BLaER1 treated with 17β-estradiol and CSF1 and Interleukin-3, amounts not matched to agents 10 nM and 100 nM (cell line): ENCODE results near the gene TRIM71.
"Not testable (repeated sequence)": the region's sequence is repeated elsewhere in the genome, so short reads cannot be mapped to it uniquely, and the experiment has no call there.

Source experiments
- H3K27ac ChIP-seq, 11 experiments: shearing (Covaris generic); formaldehyde crosslinking; 2 replicates each; pipeline ENCODE4 v1.8.1; 2022
- H3K27me3 ChIP-seq, 11 experiments: shearing (Covaris generic); formaldehyde crosslinking; 2 replicates each; pipeline ENCODE4 v1.8.1; 2022
- H3K36me3 ChIP-seq, 11 experiments: shearing (Covaris generic); formaldehyde crosslinking; 2 replicates each; pipeline ENCODE4 v1.8.1; 2022
- H3K4me1 ChIP-seq, 10 experiments: shearing (Covaris generic); formaldehyde crosslinking; 2 replicates each; pipeline ENCODE4 v1.8.1; 2022
- H3K4me2 ChIP-seq, 11 experiments: shearing (Covaris generic); formaldehyde crosslinking; 2 replicates each; pipeline ENCODE4 v1.8.1; 2022
- H3K4me3 ChIP-seq, 10 experiments: shearing (Covaris generic); formaldehyde crosslinking; 2 replicates each; pipeline ENCODE4 v1.8.1; 2022
- H3K9ac ChIP-seq, 11 experiments: shearing (Covaris generic); formaldehyde crosslinking; 2 replicates each; pipeline ENCODE4 v1.8.1; 2022
- H3K9me3 ChIP-seq, 11 experiments: shearing (Covaris generic); formaldehyde crosslinking; replicated peaks in 1 of 11; 2 replicates each; pipeline ENCODE4 v1.8.1; 2022
- H4K20me1 ChIP-seq, 11 experiments: shearing (Covaris generic); formaldehyde crosslinking; 2 replicates each; pipeline ENCODE4 v1.8.1; 2022
- Cebpa-rat ChIP-seq, 11 experiments: shearing (Covaris generic); IDR thresholded peaks; 2 replicates each; pipeline ENCODE4 v1.8.1; 2022

The TRIM71 gene

DNA sequence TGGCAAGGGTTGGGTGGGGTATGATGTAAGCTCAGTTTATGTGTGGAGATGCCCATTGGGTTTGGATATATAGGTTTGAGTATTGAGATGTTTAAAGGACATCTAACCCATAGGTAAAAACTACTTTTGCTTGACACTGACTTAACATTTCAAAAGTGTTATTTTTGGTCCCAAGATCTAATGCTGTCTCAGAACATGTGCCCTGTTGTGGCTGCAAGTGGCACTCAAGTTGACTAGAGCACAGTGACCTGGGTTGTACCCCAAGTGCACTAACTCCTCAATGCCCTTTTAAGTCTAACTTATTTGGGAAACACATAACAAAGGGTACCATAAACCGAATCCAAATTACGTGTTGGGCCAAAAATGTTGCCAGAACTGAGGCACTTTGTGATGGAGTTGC is 77.2 kb downstream of the TRIM71 start:
- Histone ChIP-seq H4K20me1 (no peaks in the 10 kb centered on the region), H3K4me2 (no peak overlapping the region), H3K27me3 (no peaks in the 10 kb centered on the region), H3K36me3 (peaks cover 8 to 17% (median 12%) of the 10 kb centered on the region in 11 experiments; a peak in 14 of 22 replicates), H3K9me3 (peaks cover 0 to 8% (median 0%) of the 10 kb centered on the region in 11 experiments; a peak in 1 of 22 replicates), H3K4me3 (no peak overlapping the region), H3K27ac (no peak overlapping the region), H3K4me1 (no peaks in the 10 kb centered on the region), H3K9ac (no peak overlapping the region)
- no peak for TF ChIP-seq Cebpa-rat (IDR thresholded peaks at IDR 0.05)

- Histone ChIP-seq H4K20me1 (no peaks in the 10 kb centered on the region), H3K9ac (no peak overlapping the region), H3K4me2 (no peak overlapping the region), H3K4me1 (no peaks in the 10 kb centered on the region), H3K9me3 (peaks cover 0 to 8% (median 0%) of the 10 kb centered on the region in 11 experiments; a peak in 1 of 22 replicates), H3K27me3 (no peaks in the 10 kb centered on the region), H3K36me3 (peaks cover 3 to 10% (median 8%) of the 10 kb centered on the region in 11 experiments; a peak in 13 of 22 replicates), H3K27ac (no peak overlapping the region), H3K4me3 (no peak overlapping the region)
- TF ChIP-seq Cebpa-rat (IDR thresholded peaks at IDR 0.05): no peak
These were observed 77.9 kb downstream of the TRIM71 start for GRCh38 chr3:32895701-32896100.

DNA sequence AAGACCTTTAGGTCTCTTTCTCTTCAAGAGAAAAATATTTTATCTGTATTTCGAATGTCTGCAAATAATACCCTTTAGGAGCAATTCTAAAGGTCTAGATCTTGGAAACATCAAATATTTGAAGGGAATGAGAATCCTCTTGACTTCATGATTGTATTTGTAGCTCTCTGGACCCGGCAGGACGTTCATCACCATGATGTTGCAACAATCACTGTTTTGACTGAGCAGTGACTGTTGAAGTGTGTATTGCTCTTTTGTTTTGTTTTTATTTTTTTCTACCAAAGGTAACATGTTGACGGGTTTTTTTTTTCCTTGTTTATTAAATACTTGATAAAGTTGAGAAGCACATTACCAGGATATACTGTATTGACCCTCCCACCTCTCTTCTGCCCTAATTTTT is 78.3 kb downstream of the TRIM71 start:
- Histone ChIP-seq H4K20me1 (no peaks in the 10 kb centered on the region), H3K4me1 (no peaks in the 10 kb centered on the region), H3K36me3 (peaks cover 0 to 5% (median 3%) of the 10 kb centered on the region in 11 experiments; a peak in 11 of 22 replicates), H3K4me3 (no peak overlapping the region), H3K27me3 (no peaks in the 10 kb centered on the region), H3K27ac (no peak overlapping the region), H3K9me3 (0 out of 22 replicates have a peak, but pooled peaks cover 0 to 4% (median 0%) of the 10 kb centered on the region in 11 experiments), H3K4me2 (no peak overlapping the region), H3K9ac (no peak overlapping the region)
- no peak for TF ChIP-seq Cebpa-rat (IDR thresholded peaks at IDR 0.05)

DNA sequence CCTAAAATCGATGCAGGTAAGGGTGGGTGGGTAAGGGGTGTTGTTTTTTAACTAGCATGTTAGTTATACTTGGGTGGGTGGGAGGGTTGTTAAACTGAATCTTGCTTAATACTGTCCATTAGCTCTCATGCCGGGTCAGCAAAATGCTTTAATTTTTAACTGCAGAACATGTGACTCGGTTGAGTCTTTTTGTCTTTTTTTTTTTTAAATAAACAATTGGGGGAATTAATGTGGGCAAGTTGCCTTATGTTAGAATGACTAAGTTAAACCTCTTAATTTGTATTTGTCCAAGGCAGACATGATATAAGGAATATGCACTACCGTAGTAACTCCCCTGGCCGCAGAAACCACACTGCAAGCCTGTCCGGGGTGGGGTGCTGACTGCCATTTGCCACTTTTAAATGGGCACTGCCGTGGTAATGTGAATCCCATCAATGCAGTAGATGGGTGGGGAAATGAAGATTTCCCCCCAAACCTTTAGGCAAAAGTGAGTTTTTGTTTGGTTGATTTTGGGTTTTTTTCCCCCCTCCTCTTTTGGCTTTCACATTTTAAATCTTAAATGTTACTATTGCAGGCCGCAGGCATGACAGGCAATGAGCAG is 79.3 kb downstream of the TRIM71 start:
- no peak overlapping the region for H3K4me2 ChIP-seq
- H3K4me1 ChIP-seq: no peaks in the 10 kb centered on the region
- no peak overlapping the region for H3K9ac ChIP-seq
- H4K20me1 ChIP-seq: no peaks in the 10 kb centered on the region
- H3K27ac ChIP-seq: no peak overlapping the region
- no peaks in the 10 kb centered on the region for H3K36me3 ChIP-seq
- H3K9me3 ChIP-seq: no peaks in the 10 kb centered on the region; a peak in 1 of 22 replicates
- H3K4me3 ChIP-seq: no peak overlapping the region
- no peak for TF ChIP-seq Cebpa-rat (IDR thresholded peaks at IDR 0.05)
- H3K27me3 ChIP-seq: no peaks in the 10 kb centered on the region

DNA sequence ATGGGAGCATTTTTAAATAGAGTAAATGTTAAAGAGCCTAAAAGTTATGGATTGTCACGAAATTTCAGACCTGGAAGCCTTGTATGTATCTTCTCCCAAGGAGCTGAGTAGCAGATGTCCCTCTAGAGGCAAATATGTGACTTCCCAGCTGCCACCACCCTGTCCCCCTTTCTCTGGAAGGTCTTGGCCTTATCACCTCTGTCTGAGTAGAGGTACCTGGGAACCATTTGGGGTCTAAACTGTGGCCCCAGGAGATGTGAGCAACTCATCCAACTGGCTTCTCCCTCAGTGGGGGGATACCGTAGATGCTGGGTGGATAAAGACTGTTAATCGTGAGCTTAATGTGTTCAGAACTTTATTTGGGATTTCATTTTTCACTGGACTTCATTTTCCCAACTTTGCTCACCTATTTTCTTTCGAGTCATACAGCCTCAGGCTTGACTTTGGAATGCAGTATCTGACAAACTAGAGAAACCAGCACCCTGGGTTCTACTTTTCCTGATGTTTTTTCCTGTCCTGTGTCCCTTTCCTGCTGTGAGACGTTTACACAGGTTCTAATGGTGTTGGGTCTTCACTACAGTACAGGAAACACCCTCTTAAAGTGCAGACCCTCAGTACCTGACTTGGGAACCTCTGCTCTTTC is 80.3 kb downstream of the TRIM71 start:
- Histone ChIP-seq H3K9ac (no peak overlapping the region), H3K36me3 (no peaks in the 10 kb centered on the region), H3K27me3 (no peaks in the 10 kb centered on the region), H3K4me1 (no peaks in the 10 kb centered on the region), H3K9me3 (peaks cover 4 to 10% (median 7%) of the 10 kb centered on the region in 11 experiments; a peak in 17 of 22 replicates), H4K20me1 (no peaks in the 10 kb centered on the region), H3K4me2 (no peak overlapping the region), H3K4me3 (no peak overlapping the region), H3K27ac (no peak overlapping the region)
- no peak for TF ChIP-seq Cebpa-rat (IDR thresholded peaks at IDR 0.05)

DNA sequence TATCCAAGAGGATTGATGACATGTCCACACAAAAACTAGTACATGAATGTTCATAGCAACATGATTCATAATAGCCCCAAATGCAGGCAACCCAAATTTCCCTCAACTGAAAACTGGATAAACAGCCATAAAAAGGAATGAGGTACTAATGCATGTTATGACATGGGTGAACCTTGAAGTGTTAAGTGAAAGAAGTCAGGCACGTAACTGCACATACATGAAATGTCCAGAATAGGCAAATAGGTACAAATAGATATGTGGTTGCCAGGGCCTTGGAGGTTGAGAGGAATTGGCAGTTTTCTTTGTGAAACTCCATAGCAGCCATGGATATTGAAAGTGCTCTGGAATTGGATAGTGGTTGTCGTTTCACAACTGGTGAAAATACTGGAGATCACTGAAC is 81.5 kb downstream of the TRIM71 start:
- H3K4me2 ChIP-seq: no peak overlapping the region

DNA sequence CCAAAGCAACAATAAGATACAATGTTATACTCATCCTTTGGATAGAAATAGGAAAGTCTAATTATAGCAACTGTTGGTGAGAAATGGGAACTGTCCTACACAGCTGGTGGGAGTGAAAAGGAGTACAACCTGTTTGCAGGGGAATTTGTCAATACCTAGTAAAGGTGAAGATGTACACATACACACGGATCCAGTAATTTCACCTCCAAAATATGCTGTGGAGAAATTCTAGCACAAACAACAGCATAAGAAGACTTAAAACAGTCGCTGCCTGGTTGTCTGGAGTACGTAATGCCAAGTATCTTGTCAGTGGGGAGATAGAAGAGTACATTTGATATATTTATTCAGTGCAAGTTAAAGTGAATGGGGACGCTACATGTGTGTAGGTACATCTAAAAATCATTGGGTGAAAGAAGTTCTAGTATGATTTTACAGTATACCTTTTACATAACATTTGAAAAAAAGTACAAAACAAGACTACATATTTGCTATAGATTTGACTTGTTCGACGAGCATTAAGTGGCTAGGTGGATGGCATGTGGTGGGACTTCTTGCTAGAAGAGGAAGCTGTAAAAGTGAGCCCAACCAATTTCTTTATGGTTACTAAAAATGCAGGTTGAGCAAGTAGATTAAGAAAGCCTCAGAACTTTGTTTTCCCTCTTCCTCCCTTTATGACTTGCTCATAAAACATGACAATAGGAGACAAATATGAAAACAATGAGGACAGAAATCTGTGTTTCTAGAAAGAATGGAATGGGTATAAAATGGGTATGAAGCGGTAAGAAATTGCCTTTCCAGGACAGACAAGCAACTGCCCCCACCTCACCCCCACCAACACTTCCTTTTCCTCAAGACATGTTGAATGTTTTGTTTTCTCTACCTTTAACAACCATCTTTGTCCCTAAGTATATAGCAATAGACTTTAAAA is 83.5 kb downstream of the TRIM71 start:
- no peak overlapping the region for H3K4me2 ChIP-seq
- H4K20me1 ChIP-seq: no peaks in the 10 kb centered on the region
- H3K9ac ChIP-seq: no peak overlapping the region
- H3K27me3 ChIP-seq: no peaks in the 10 kb centered on the region
- no peaks in the 10 kb centered on the region for H3K4me1 ChIP-seq
- peaks cover 5 to 17% (median 9%) of the 10 kb centered on the region in 11 experiments; a peak in 17 of 22 replicates for H3K9me3 ChIP-seq
- H3K36me3 ChIP-seq: no peaks in the 10 kb centered on the region
- no peak for TF ChIP-seq Cebpa-rat (IDR thresholded peaks at IDR 0.05)
- no peak overlapping the region for H3K27ac ChIP-seq
- no peak overlapping the region for H3K4me3 ChIP-seq

More for the DNA sequence above, 81.5 kb downstream of the TRIM71 start:
- no peak for TF ChIP-seq Cebpa-rat (IDR thresholded peaks at IDR 0.05)
- H3K27ac ChIP-seq: no peak overlapping the region
- no peaks in the 10 kb centered on the region for H3K4me1 ChIP-seq
- H3K36me3 ChIP-seq: no peaks in the 10 kb centered on the region
- peaks cover 5 to 16% (median 9%) of the 10 kb centered on the region in 11 experiments; a peak in 17 of 22 replicates for H3K9me3 ChIP-seq
- no peak overlapping the region for H3K9ac ChIP-seq
- H3K4me3 ChIP-seq: no peak overlapping the region
- H4K20me1 ChIP-seq: no peaks in the 10 kb centered on the region
- H3K27me3 ChIP-seq: no peaks in the 10 kb centered on the region

- H3K9me3 ChIP-seq: peaks cover 5 to 17% (median 9%) of the 10 kb centered on the region in 11 experiments; a peak in 17 of 22 replicates
- H3K4me2 ChIP-seq, H3K27ac ChIP-seq, H4K20me1 ChIP-seq, H3K36me3 ChIP-seq, H3K9ac ChIP-seq, H3K27me3 ChIP-seq, H3K4me3 ChIP-seq, H3K4me1 ChIP-seq: not testable (repeated sequence)
These were observed 85.1 kb downstream of the TRIM71 start for GRCh38 chr3:32902887-32903371.

DNA sequence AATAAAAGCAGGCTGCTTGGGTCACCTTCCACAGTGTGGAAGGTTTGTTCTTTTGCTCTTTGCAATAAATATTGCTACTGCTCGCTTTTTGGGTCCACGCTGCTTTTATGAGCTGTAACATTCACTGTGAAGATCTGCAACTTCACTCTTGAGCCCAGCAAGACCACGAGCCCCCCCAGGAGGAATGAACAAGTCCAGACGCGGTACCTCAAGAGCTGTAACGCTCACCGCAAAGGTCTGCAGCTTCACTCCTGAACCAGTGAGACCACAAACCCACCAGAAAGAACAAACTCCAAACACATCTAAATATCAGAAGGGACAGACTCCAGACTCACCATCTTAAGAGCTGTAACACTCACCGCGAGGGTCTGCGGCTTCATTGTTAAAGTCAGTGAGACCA is 86.2 kb downstream of the TRIM71 start:
- Histone ChIP-seq H3K9ac (no peak overlapping the region), H3K4me3 (no peak overlapping the region), H3K4me2 (no peak overlapping the region), H3K27ac (no peak overlapping the region), H4K20me1 (no peaks in the 10 kb centered on the region), H3K4me1 (no peaks in the 10 kb centered on the region), H3K36me3 (no peaks in the 10 kb centered on the region), H3K9me3 (peaks cover 5 to 17% (median 9%) of the 10 kb centered on the region in 11 experiments; a peak in 17 of 22 replicates), H3K27me3 (no peaks in the 10 kb centered on the region)
- no peak for TF ChIP-seq Cebpa-rat (IDR thresholded peaks at IDR 0.05)
